Measurements from ENCODE around the gene RAB3A. TPM values are rescaled to one million over a fixed set of nuclear protein-coding genes. Genes with fewer than 3 reads are reported as not detected.
A peak's percentile ranks its signal among the peaks of the same experiment; 100 is the strongest.

RAB3A gene
- total RNA-seq, 1 donor from 2014 or later: 0.17 TPM

- no peak for TF ChIP-seq CTCF (conservative IDR thresholded peaks at IDR 0.05; ENCODE audit: low read depth, low read length)
- DNase-seq (ENCODE audit: low read depth): no peak
- peak overlapping the region; percentile 58 for H3K4me3 ChIP-seq (ENCODE audit: low read depth, low read length)
These were observed 20.1 kb upstream of the RAB3A start for GRCh38 chr19:18223860-18224524.

DNA sequence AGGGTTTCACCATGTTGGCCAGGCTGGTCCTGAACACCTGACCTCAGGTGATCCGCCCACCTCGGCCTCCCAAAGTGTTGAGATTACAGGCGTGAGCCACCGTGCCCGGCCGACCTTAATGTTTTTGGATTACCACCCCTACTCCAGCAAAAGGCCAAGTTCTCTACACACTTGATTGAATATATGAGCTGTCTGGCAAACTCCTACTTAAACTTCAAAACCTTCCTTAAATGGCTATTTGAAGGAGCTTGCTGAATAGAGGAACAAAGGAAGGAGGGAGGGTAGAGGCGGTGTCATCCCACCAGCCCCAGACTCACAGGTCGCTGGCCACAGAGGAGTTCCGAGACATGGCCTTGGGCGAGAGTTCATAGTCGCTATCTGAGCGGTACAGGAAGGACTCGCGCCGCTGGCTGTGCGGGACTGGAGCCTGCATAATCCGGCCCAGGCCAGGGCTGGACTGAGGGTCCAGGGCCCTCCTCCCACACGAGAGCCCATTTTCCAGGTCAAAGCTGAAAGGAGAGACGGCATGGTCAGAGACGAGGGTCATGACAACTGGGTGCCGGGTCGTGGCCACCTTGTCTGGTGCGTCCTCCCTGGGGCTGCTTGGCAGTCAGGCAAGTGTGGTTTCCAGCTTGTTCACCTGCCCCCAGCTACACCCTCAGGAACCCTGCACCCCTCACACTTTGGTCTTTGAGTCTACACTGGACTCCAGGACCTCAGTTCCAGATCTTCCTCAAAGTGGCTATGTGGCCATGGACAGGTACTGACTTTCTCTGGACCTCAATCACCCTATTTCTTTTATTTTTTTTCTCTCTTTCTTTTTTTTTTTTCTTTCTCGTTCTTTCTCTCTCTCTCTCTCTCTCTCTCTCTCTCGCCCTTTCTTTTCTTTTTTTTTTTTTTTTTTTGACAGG is 18.2 kb upstream of the RAB3A start:
- no peak for DNase-seq (ENCODE audit: low read depth)
- TF ChIP-seq CTCF (conservative IDR thresholded peaks at IDR 0.05; ENCODE audit: low read depth, low read length): no peak
- no peak overlapping the region for H3K4me3 ChIP-seq (ENCODE audit: low read depth, low read length)

DNA sequence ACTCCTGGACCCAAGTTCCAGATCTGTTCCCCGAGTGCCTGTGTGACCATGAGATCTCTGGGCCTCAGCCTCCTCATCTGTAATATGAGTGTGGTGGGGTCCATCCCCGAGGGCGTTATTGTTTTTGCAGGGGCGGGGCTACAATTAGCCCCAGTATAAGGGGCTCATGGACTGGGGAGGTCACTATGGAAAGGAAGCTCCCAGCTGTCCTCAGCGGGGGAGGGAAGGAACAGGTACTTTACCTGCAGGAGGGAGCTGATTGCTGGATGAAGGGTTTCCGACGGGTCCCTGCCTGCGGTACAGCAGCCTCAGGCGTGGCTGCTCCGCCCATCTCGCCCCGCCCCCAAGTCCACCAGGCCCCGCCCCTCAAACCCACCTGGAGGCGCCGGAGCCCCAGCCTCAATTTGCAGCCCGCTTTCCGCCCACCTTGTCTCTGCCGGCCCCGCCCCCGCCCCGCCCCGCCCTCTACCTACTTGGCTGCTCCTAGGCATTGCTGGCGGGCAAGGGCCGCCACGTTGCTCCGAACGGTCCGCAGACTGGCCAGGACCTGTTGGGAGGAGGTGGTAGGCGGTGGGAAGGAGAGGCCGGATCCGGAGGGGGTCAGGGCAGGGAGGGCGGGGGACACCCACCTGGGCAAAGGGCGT is 16.9 kb upstream of the RAB3A start:
- no peak for TF ChIP-seq CTCF (conservative IDR thresholded peaks at IDR 0.05; ENCODE audit: low read depth, low read length)
- DNase-seq (ENCODE audit: low read depth): no peak
- no peak overlapping the region for H3K4me3 ChIP-seq (ENCODE audit: low read depth, low read length)

DNA sequence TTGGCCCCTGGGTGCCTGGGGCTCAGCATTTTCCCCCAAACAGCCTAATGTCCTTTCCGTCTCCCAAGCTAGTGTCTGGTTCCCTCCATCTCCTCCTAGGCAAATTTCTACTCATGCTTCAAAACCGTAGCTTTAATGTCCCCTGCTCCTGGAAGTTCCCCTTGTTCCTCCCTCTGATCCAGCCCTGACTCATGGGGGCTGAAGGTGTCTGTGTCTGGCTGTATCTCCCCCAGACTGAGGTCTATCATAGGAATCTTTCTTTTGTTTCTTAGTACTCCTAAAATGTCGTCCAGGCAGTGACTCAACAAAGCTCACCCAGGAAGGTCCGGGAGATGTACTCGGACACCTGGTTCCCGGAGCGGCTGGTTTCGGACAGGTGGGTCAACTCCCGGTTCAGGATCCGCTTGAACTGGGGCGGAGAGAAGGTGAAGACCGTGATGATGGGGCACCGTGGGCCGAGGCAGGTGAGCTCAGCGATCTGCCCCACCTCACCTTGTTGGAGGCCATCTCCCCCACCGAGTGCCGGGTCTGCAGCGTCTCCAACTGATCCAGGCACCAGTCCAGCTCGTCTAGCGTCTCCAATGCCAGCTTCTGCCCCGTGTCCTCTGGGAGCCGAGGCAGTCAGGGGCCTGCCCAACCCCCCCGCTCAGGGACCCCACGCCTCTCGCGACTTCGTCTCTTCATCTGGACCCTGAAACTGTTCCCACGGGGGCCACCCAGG is 16.2 kb upstream of the RAB3A start:
- no peak for TF ChIP-seq CTCF (conservative IDR thresholded peaks at IDR 0.05; ENCODE audit: low read depth, low read length)
- no peak overlapping the region for H3K4me3 ChIP-seq (ENCODE audit: low read depth, low read length)
- no peak for DNase-seq (ENCODE audit: low read depth)

GRCh38 chr19:18218600-18218999 is 14.8 kb upstream of the RAB3A start:
- no peak overlapping the region for H3K4me3 ChIP-seq (ENCODE audit: low read depth, low read length)
- DNase-seq (ENCODE audit: low read depth): no peak
- TF ChIP-seq CTCF (conservative IDR thresholded peaks at IDR 0.05; ENCODE audit: low read depth, low read length): no peak

DNA sequence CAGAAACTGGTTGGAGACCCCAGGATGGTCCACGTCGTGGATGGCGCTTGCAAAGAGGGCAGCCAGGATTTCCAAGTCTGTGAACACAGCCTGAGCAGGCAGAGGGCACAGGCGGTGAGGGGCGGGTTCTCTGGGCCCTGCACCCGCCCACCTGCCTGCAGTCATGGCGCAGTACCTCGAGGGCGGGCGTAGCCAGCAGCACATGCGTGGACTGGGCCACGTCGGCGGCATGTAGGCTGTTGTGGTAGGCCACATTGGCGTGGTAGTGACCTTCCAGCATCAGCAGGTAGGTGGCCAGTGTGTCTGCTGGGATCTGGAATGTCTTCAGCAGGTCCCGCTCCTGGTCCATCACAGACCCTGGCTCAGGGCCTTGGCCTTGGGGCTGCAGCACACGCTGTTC is 14.3 kb upstream of the RAB3A start:
- H3K4me3 ChIP-seq (ENCODE audit: low read depth, low read length): no peak overlapping the region
- no peak for DNase-seq (ENCODE audit: low read depth)
- TF ChIP-seq CTCF (conservative IDR thresholded peaks at IDR 0.05; ENCODE audit: low read depth, low read length): no peak
